KBM-7 (cell line): ENCODE data around the gene GATA3.

Source experiments
- DNase-seq: peaks from one replicate; pipeline ENCODE4 v3.0.0-alpha.2; 2015
- in situ Hi-C: fragments of 300-500 bp; cut with MboI; formaldehyde crosslinking; loops from 2 replicates; pipeline ENCODE4 v1.14.3; 2020; ENCODE audit warnings: low sequenced_read_pairs, low pct_unique_long_range_greater_than_20kb, mixed read lengths

GATA3 gene

GRCh38 chr10:8060010-8060703 is 5.7 kb downstream of the GATA3 start:
- DNase-seq = peak; percentile 76
- in situ Hi-C loops = no loop called here

- in situ Hi-C loops = no loop called here
Observed at GRCh38 chr10:8060704-8061121, 6.2 kb downstream of the GATA3 start.

GRCh38 chr10:8061274-8062211 is 7.1 kb downstream of the GATA3 start:
- in situ Hi-C loops = no loop called here

More at GRCh38 chr10:8060704-8061121, 6.2 kb downstream of the GATA3 start:
- no peak for DNase-seq

GRCh38 chr10:8063128-8063908 is 8.8 kb downstream of the GATA3 start:
- in situ Hi-C loops = no loop called here
- DNase-seq = no peak

More at GRCh38 chr10:8061274-8062211, 7.1 kb downstream of the GATA3 start:
- DNase-seq = no peak

GRCh38 chr10:8063935-8064334 is 9.4 kb downstream of the GATA3 start:
- DNase-seq = no peak
- in situ Hi-C loops = no loop called here

- in situ Hi-C loops = no loop called here
- DNase-seq = no peak
Observed at GRCh38 chr10:8064436-8064835, 9.9 kb downstream of the GATA3 start.

- in situ Hi-C loops = no loop called here
- no peak for DNase-seq
Observed at GRCh38 chr10:8065651-8066050, 11.2 kb downstream of the GATA3 start.

- in situ Hi-C loops = no loop called here
- DNase-seq = no peak
Observed at GRCh38 chr10:8066124-8066523, 11.6 kb downstream of the GATA3 start.

- no peak for DNase-seq
- in situ Hi-C loops = no loop called here
Observed at GRCh38 chr10:8066797-8067196, 12.3 kb downstream of the GATA3 start.

- in situ Hi-C loops = no loop called here
- DNase-seq = no peak
Observed at GRCh38 chr10:8069108-8069507, 14.6 kb downstream of the GATA3 start.

- in situ Hi-C loops = no loop called here
- no peak for DNase-seq
Observed at GRCh38 chr10:8069627-8070026, 15.1 kb downstream of the GATA3 start.

GRCh38 chr10:8070440-8070839 is 16.0 kb downstream of the GATA3 start:
- in situ Hi-C loops = no loop called here
- no peak for DNase-seq

- no peak for DNase-seq
- in situ Hi-C loops = no loop called here
Observed at GRCh38 chr10:8071006-8071405, 16.5 kb downstream of the GATA3 start.

- DNase-seq = no peak
- in situ Hi-C loops = no loop called here
Observed at GRCh38 chr10:8071666-8072065, 17.2 kb downstream of the GATA3 start.

GRCh38 chr10:8072211-8072610 is 17.7 kb downstream of the GATA3 start:
- DNase-seq = no peak
- in situ Hi-C loops = no loop called here

GRCh38 chr10:8073691-8074416 is 19.4 kb downstream of the GATA3 start:
- DNase-seq = no peak
- in situ Hi-C loops = no loop called here

GRCh38 chr10:8074881-8075280 is 20.4 kb downstream of the GATA3 start:
- no peak for DNase-seq
- in situ Hi-C loops = no loop called here

GRCh38 chr10:8075282-8076260 is 21.1 kb downstream of the GATA3 start:
- in situ Hi-C loops = no loop called here
- no peak for DNase-seq
